Uterine smooth muscle cell (primary cell): ENCODE data around the gene DCAF8. TPM values are rescaled to one million over a fixed set of nuclear protein-coding genes. Genes with fewer than 3 reads are reported as not detected.

Experiments
- total RNA-seq: library from RNA; depleted of rRNA; stranded (reverse); fragments of >200 nt; gene quantifications from 2 replicates; pipeline ENCODE4 v1.2.3, GENCODE V29; 2014

DCAF8 gene
- total RNA-seq, result 76.9 and 87.0 TPM in 2 replicates

DNA sequence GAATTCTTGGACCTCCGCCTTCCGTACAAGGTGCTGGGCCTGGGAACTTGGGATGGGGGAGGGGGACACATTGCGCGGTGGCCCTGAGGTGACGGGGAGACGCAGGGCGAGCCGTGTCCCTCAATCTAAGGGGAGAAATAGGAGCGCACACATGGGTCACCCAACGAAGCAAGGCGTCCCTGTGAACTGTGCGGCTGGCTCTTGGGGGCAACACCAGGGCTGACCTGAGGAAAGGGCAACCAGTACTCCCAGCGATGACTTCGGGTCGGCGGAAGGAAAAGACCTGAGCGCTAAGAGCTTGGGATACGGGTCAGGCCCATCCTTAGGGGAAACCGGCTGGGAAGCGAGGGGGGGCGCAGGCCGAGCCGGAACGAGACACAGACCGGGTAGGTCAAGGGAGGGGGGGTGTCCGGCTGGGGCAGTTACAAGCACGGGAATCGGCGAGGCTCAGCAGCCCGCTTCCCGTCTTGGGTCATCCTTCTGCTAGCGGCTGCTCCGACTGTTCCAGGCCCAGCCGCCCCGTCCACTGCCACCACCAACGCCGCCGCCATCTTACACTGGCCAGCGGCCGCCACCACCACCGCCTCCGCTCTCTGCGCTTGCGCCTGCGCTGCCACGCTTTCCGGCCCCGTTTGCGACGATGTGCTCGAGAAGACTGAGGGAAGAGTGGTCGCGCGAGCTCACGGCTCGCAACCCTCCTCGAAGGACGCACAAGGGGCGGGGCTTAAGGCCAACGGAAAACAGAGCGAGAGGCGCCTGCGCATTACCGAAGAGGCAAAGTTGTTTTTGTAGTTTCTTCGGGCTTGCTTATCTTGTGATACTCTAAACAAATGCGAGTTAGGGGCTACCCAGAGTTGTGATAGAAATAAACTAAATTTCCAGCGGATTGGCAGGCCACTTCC is at the start of gene DCAF8:
Gene DCAF8, minus strand, starts transcription at position 657 of the 902 bp plus-strand sequence. CDS start 18,541 bp downstream, outside the sequence.

DNA sequence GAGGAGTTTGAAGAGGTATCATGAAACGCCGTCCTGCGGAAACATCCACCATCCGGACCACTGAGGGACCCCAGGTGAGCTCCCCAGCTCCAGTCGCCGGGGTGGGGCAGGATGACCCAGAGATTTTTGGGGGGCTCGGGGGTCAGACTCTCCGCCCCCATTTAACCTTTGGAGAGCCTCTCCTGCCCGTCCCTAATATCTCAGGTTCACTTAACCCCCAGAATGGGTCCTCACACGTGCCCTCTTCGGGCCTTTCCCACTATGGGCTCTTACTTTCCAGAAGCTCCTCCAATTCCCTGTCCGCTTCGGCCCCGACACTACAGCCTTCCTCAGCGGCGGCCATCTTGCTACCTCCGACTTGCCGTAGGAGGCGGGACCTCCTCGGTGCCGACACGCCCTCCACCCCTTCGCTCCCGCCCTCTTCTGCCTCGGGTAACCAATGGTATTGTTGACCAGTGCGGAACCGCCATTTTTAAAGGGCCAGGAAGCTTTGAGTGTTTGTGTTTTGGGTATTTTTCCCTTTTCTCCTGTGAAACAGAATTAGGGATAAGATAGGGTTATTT is 22.5 kb upstream of the DCAF8 start, which contains the start of gene PEX19:
Gene PEX19, minus strand, starts transcription at position 352 of the 563 bp plus-strand sequence. Its CDS starts 9 bp downstream, at position 343.

DNA sequence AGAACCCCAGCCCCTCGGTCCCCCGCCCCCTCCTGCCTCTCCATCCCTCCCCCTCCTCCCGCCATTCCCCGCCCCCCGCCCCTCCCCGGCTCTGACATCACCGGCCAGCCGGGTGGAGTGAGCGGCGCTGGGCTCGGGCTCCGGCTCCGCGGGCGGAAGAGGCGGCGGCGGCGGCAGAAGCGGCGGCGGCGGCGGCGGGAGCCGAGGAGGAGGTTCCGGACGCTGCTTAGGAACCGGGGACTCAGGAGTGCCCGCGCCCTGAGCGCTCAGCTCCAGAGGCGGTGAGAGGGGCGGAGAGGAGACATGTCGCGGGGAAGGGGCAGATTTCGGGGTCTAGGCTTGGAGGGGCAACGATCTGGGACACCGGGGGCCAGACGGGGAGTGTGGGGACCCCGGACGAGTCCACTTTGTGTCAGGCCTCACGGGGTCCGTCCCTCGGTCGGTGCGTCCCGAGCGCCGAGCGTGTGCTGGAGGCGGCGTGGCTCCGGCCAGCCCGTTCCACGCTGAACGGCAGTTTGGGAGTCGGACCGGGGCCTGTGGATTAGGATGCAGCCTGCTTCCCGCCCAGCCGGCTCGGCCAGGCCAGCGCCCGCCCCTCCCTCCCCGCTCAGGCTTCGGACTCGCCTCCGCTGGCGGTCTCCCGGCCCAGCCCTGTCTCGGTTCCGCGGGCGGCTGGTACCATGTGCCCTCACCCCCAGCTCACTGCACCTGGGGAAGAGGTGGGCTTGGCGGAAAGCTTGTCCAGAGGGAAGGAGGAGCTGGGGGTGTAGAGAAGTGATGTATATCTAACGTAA is 56.9 kb downstream of the DCAF8 start, which contains the start of gene PEA15:
Gene PEA15, plus strand, starts transcription at position 143 of the 794 bp plus-strand sequence. CDS start 6,161 bp downstream, outside the sequence.

DNA sequence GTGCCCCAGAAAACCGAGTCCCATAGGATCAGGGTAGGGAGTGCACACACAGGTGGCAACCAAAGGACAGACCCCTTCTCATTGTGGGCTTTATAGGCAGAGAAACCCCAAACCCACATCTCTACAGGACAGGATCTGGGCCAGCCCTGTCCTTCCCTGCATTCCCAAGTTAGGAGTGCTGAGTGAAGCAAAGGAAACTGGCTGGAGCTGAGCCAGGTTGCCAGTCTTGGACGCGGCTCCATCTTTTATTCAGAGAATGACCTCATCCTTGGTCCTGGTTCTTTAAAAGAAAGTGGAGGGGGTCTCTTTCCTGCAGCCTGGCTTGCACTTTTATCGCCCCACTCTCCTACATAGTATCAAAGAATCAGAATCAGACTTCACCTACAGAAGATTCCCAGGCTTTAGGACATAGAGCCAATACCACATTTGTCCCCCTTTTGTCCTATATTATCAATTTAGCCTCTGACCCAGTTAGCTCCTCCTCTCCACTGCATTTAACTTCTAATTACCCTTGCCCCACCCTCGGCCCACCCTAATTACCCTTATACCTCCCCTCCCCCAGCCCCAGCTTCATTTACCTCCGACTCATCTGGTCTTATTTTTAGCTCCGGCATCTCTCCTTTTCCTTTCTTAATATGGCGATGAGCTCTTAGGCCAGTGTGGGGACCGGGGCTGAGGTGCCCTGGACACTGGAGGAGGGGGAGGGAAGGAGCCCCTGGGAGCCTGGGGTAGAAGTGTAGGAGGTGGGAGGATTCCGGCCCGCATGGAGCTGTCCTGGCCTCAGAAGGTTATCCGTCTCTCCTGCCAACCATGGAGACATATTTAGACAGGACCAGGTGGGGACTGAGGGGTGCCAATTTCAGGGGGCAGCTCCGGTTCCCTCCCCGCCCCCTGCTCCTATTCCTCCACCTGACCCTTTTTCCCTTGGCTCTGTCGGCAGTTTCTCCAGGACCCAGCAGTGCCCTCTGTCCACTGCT is 72.4 kb downstream of the DCAF8 start, which contains the start of gene CASQ1:
Gene CASQ1, plus strand, starts transcription at position 927 of the 977 bp plus-strand sequence. CDS start 177 bp downstream, outside the sequence.

Other genes with a start within 250 kb of the DCAF8 start
- 3.1 and 4.0 TPM in 2 replicates for gene PIGM, start 230.6 kb downstream of the DCAF8 start, total RNA-seq
- gene KCNJ10, start 192.4 kb downstream of the DCAF8 start, total RNA-seq, result under 0.01 TPM in 1 of 2 replicates, not detected in the other
- gene KCNJ9, start 181.0 kb downstream of the DCAF8 start, total RNA-seq, result not detected in 2 replicates
- 12.3 and 32.0 TPM in 2 replicates for gene IGSF8, start 163.9 kb downstream of the DCAF8 start, total RNA-seq
- gene ATP1A2, start 146.8 kb downstream of the DCAF8 start, total RNA-seq, result 0.37 TPM in 1 of 2 replicates, not detected in the other
- gene ATP1A4, start 110.9 kb downstream of the DCAF8 start, total RNA-seq, result not detected in 2 replicates
- 0.25 TPM in 1 of 2 replicates, not detected in the other for gene CASQ1, start 72.0 kb downstream of the DCAF8 start, total RNA-seq
- 69.9 and 81.6 TPM in 2 replicates for gene PEA15, start 57.2 kb downstream of the DCAF8 start, total RNA-seq
- gene PEX19, start 22.6 kb upstream of the DCAF8 start, total RNA-seq, result 52.0 and 59.2 TPM in 2 replicates
- 327 and 372 TPM in 2 replicates for gene COPA, start 80.7 kb upstream of the DCAF8 start, total RNA-seq
- 69.7 and 75.9 TPM in 2 replicates for gene NCSTN, start 80.8 kb upstream of the DCAF8 start, total RNA-seq
- not detected in 2 replicates for gene NHLH1, start 104.5 kb upstream of the DCAF8 start, total RNA-seq
- gene VANGL2, start 138.0 kb upstream of the DCAF8 start, total RNA-seq, result under 0.01 TPM in 1 of 2 replicates, not detected in the other